Breast epithelium (tissue), 4 donors: ENCODE results near the gene CXXC4. TPM values are rescaled to one million over a fixed set of nuclear protein-coding genes. Genes with fewer than 3 reads are reported as not detected.

ENCODE experiments used
- DNase-seq, 2 donors: peaks; one replicate each; pipeline ENCODE4 v3.0.0-alpha.2; 2019; ENCODE audit warnings: low spot score in 2 of 2
- H3K27ac ChIP-seq, 2 donors: fragments of 200-600 bp; sonication (generic) in 1 of 2; one replicate each; pipeline ENCODE4 v1.5.1; 2016 to 2019; ENCODE audit warnings: mild to moderate bottlenecking in 1 of 2
- H3K27me3 ChIP-seq, 2 donors: fragments of 200-600 bp; sonication (generic) in 1 of 2; one replicate each; pipeline versions ENCODE4 v1.5.1 to v1.6.0; 2017 to 2019; ENCODE audit warnings: control low read depth in 1 of 2, mild to moderate bottlenecking in 1 of 2
- H3K36me3 ChIP-seq: fragments of 200-600 bp; one replicate; pipeline ENCODE4 v1.5.1; 2019
- H3K4me1 ChIP-seq, 2 donors: fragments of 200-600 bp; sonication (generic); one replicate each; pipeline ENCODE4 v1.5.1; 2016 to 2019; ENCODE audit warnings: control low read depth in 1 of 2
- H3K4me3 ChIP-seq, 3 donors: fragments of 200-600 bp; sonication (generic); 1 replicate in 2 of 3; 2 replicates in 1 of 3; pipeline ENCODE4 v1.5.1; 2016 to 2019; ENCODE audit warnings: mild to moderate bottlenecking in 3 of 3, moderate library complexity in 2 of 3
- H3K9me3 ChIP-seq, 2 donors: fragments of 200-600 bp; sonication (generic) in 1 of 2; one replicate each; pipeline ENCODE4 v1.5.1; 2016 to 2019; ENCODE audit warnings: control low read depth in 1 of 2
- POLR2A ChIP-seq: fragments of 450-650 bp; IDR thresholded peaks from one replicate; pipeline ENCODE4 v1.6.1; 2016; ENCODE audit warnings: antibody characterized with exemption, mild to moderate bottlenecking, moderate library complexity
- POLR2AphosphoS5 ChIP-seq, 3 donors: sonication (generic); formaldehyde crosslinking; IDR thresholded peaks; one replicate each; pipeline ENCODE4 v1.6.1; 2017; ENCODE audit warnings: antibody characterized with exemption in 3 of 3
- intact Hi-C: fragments of 100-400 bp; cut with DNase I; formaldehyde crosslinking; loops from one replicate; pipeline ENCODE4 v1.15.1; 2023; ENCODE audit warnings: low total_unique reads
- total RNA-seq, 3 donors: library from RNA; depleted of rRNA; stranded (reverse); fragments of >200 nt; gene quantifications; one replicate each; pipeline ENCODE4 v1.1.0, GENCODE V29; 2016
- TF ChIP-seq, protein P1 (sequence below), 3 donors: fragments of 450-650 bp; IDR thresholded peaks; one replicate each; pipeline ENCODE4 v1.5.1; 2016 to 2017; ENCODE audit warnings: antibody characterized with exemption in 3 of 3, mild to moderate bottlenecking in 3 of 3, moderate library complexity in 3 of 3

CXXC4 gene
- total RNA-seq, 3 donors from 2014 or later, result 0.32 to 4.0 (median 3.3) TPM

GRCh38 chr4:104524591-104524990, 29.9 kb upstream of the CXXC4 start:
- TF ChIP-seq POLR2AphosphoS5 (IDR thresholded peaks at IDR 0.05) (no peak), POLR2A (no peak)
- TF ChIP-seq, protein P1, sequence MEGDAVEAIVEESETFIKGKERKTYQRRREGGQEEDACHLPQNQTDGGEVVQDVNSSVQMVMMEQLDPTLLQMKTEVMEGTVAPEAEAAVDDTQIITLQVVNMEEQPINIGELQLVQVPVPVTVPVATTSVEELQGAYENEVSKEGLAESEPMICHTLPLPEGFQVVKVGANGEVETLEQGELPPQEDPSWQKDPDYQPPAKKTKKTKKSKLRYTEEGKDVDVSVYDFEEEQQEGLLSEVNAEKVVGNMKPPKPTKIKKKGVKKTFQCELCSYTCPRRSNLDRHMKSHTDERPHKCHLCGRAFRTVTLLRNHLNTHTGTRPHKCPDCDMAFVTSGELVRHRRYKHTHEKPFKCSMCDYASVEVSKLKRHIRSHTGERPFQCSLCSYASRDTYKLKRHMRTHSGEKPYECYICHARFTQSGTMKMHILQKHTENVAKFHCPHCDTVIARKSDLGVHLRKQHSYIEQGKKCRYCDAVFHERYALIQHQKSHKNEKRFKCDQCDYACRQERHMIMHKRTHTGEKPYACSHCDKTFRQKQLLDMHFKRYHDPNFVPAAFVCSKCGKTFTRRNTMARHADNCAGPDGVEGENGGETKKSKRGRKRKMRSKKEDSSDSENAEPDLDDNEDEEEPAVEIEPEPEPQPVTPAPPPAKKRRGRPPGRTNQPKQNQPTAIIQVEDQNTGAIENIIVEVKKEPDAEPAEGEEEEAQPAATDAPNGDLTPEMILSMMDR (IDR thresholded peaks at IDR 0.05), result no peak
- no peaks in the 10 kb centered on the region for H3K27me3 ChIP-seq
- intact Hi-C loops, result no loop called here
- H3K27ac ChIP-seq, result no peak overlapping the region
- no peaks in the 10 kb centered on the region for H3K4me1 ChIP-seq
- H3K9me3 ChIP-seq, result no peaks in the 10 kb centered on the region
- no peak overlapping the region for H3K4me3 ChIP-seq
- no peaks in the 10 kb centered on the region for H3K36me3 ChIP-seq
- DNase-seq, result no peak

DNA sequence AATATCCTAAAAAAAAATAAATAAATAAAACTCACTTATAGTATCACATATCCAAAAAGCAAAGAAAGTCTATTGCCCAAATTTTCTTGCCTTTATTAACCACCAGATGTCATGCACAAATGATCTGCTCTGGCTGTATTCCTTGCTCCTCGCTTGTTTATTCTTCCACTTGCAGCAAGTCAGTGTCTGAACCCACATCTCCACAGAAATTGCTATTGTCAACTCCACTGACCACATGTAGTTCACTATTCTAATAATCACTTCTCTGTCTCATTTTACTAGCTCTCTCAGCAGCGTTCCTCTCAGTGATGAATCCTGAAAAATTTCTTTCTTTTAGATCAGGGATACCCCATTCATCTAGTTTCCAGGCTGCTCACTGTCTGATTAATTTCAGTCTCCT, 29.3 kb upstream of the CXXC4 start:
- Histone ChIP-seq H3K9me3 (no peaks in the 10 kb centered on the region), H3K27ac (no peak overlapping the region), H3K4me1 (no peaks in the 10 kb centered on the region), H3K36me3 (no peaks in the 10 kb centered on the region), H3K4me3 (no peak overlapping the region), H3K27me3 (no peaks in the 10 kb centered on the region)
- no peak for TF ChIP-seq POLR2A
- TF ChIP-seq POLR2AphosphoS5 (IDR thresholded peaks at IDR 0.05), result no peak
- TF ChIP-seq, protein P1 (IDR thresholded peaks at IDR 0.05), result no peak
- intact Hi-C loops, result no loop called here
- DNase-seq, result no peak

GRCh38 chr4:104519588-104519987, 24.9 kb upstream of the CXXC4 start:
- H3K4me3 ChIP-seq, result no peak overlapping the region
- no peaks in the 10 kb centered on the region for H3K27me3 ChIP-seq
- TF ChIP-seq POLR2A (no peak), POLR2AphosphoS5 (IDR thresholded peaks at IDR 0.05) (no peak)
- TF ChIP-seq, protein P1 (IDR thresholded peaks at IDR 0.05), result no peak
- no peak for DNase-seq
- no peaks in the 10 kb centered on the region for H3K4me1 ChIP-seq
- H3K36me3 ChIP-seq, result no peaks in the 10 kb centered on the region
- H3K27ac ChIP-seq, result no peak overlapping the region
- intact Hi-C loops, result no loop called here
- H3K9me3 ChIP-seq, result no peaks in the 10 kb centered on the region

- Histone ChIP-seq H3K4me3 (no peak overlapping the region), H3K4me1 (no peaks in the 10 kb centered on the region), H3K36me3 (no peaks in the 10 kb centered on the region), H3K9me3 (no peaks in the 10 kb centered on the region), H3K27me3 (no peaks in the 10 kb centered on the region), H3K27ac (no peak overlapping the region)
- DNase-seq, result no peak
- intact Hi-C loops, result no loop called here
- TF ChIP-seq, protein P1 (IDR thresholded peaks at IDR 0.05), result no peak
- no peak for TF ChIP-seq POLR2A
- TF ChIP-seq POLR2AphosphoS5 (IDR thresholded peaks at IDR 0.05), result no peak
Measured at GRCh38 chr4:104516884-104517283, 22.2 kb upstream of the CXXC4 start.

GRCh38 chr4:104508224-104508623, 13.5 kb upstream of the CXXC4 start:
- no peaks in the 10 kb centered on the region for H3K27me3 ChIP-seq
- DNase-seq, result no peak
- H3K27ac ChIP-seq, result no peak overlapping the region
- intact Hi-C loops, result no loop called here
- no peaks in the 10 kb centered on the region for H3K36me3 ChIP-seq
- TF ChIP-seq POLR2AphosphoS5 (IDR thresholded peaks at IDR 0.05) (no peak), POLR2A (no peak)
- TF ChIP-seq, protein P1 (IDR thresholded peaks at IDR 0.05), result no peak
- H3K4me3 ChIP-seq, result no peak overlapping the region
- no peaks in the 10 kb centered on the region for H3K9me3 ChIP-seq
- H3K4me1 ChIP-seq, result no peaks in the 10 kb centered on the region
